Measurements from ENCODE around the gene MTHFS. TPM values are rescaled to one million over a fixed set of nuclear protein-coding genes. Genes with fewer than 3 reads are reported as not detected.

The MTHFS gene
- polyA plus RNA-seq, 1 donor (not counting 4 experiments of a cell fraction or from before 2014, with no cell fraction given): 33.8 TPM

DNA sequence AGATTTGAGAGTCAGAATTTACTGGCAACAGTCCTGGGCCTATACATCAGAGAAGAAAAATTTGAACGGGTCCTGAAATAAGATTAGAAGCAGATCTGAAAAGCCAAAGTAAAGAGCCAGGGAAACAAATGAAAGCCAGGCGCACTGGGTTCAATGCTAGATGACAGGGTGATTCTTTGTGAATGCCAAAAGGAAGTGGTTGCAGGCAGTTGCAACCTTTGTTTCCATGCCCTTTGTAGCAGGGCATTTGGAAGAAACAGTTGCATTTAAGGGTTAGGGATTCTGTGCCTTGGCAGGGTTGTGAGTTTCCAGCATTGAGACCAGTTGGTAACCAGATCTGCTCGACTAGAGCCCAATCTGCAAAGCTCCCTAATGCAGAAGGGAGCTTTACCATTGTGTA, 36.4 kb upstream of the MTHFS start:
- no peaks in the 10 kb centered on the region for H3K9me1 ChIP-seq (ENCODE audit: control insufficient read depth, extremely low read depth, insufficient read depth, low read length)
- no peak overlapping the region for H3K9ac ChIP-seq (ENCODE audit: control insufficient read depth, extremely low read depth, insufficient read depth, low read length)
- H4K20me1 ChIP-seq (ENCODE audit: control insufficient read depth, extremely low read depth, insufficient read depth, low read length): no peaks in the 10 kb centered on the region
- no peak overlapping the region for H3K4me3 ChIP-seq (ENCODE audit: control insufficient read depth in 2 of 3, extremely low read depth in 1 of 3, insufficient read depth in 2 of 3, low read depth in 1 of 3, low read length in 3 of 3)
- TF ChIP-seq, protein P1, sequence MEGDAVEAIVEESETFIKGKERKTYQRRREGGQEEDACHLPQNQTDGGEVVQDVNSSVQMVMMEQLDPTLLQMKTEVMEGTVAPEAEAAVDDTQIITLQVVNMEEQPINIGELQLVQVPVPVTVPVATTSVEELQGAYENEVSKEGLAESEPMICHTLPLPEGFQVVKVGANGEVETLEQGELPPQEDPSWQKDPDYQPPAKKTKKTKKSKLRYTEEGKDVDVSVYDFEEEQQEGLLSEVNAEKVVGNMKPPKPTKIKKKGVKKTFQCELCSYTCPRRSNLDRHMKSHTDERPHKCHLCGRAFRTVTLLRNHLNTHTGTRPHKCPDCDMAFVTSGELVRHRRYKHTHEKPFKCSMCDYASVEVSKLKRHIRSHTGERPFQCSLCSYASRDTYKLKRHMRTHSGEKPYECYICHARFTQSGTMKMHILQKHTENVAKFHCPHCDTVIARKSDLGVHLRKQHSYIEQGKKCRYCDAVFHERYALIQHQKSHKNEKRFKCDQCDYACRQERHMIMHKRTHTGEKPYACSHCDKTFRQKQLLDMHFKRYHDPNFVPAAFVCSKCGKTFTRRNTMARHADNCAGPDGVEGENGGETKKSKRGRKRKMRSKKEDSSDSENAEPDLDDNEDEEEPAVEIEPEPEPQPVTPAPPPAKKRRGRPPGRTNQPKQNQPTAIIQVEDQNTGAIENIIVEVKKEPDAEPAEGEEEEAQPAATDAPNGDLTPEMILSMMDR (optimal IDR thresholded peaks at IDR 0.05 in 1 of 3, IDR thresholded peaks at IDR 0.05 in 1 of 3, conservative IDR thresholded peaks at IDR 0.05 in 1 of 3; ENCODE audit: extremely low read depth in 1 of 3, insufficient read depth in 2 of 3, low read length in 3 of 3): no peak
- no peak for TF ChIP-seq EZH2 (IDR thresholded peaks at IDR 0.05; ENCODE audit: low read length)
- H3K27ac ChIP-seq (ENCODE audit: control insufficient read depth, insufficient read depth, low read length): no peak overlapping the region
- H2AFZ ChIP-seq (ENCODE audit: control insufficient read depth, low read length): no peak overlapping the region
- no peaks in the 10 kb centered on the region for H3K27me3 ChIP-seq (ENCODE audit: control insufficient read depth, extremely low read depth, insufficient read depth, low read length)
- H3K79me2 ChIP-seq (ENCODE audit: control insufficient read depth, insufficient read depth, low read length): no peaks in the 10 kb centered on the region
- H3K4me1 ChIP-seq (ENCODE audit: control insufficient read depth, extremely low read depth, insufficient read depth, low read length): peaks cover 3% of the 10 kb centered on the region
- DNase-seq (ENCODE audit: low read depth, low spot score) (no peak), FAIRE-seq (no peak)
- no peak overlapping the region for H3K4me2 ChIP-seq (ENCODE audit: control insufficient read depth, extremely low read depth, insufficient read depth, low read depth, low read length)
- H3K9me3 ChIP-seq (ENCODE audit: control insufficient read depth, low read depth, low read length): no peaks in the 10 kb centered on the region
- dilution Hi-C loops (cut with MboI; ENCODE audit: extremely low pct_ligation_motif_present, low sequenced_read_pairs): no loop called here
- H3K36me3 ChIP-seq (ENCODE audit: control insufficient read depth in 2 of 2, extremely low read depth in 1 of 2, insufficient read depth in 2 of 2, low read length in 2 of 2): no peaks in the 10 kb centered on the region

GRCh38 chr15:79932447-79932846, 35.6 kb upstream of the MTHFS start:
- Histone ChIP-seq H3K79me2 (ENCODE audit: control insufficient read depth, insufficient read depth, low read length) (no peaks in the 10 kb centered on the region), H3K27me3 (ENCODE audit: control insufficient read depth, extremely low read depth, insufficient read depth, low read length) (no peaks in the 10 kb centered on the region), H3K4me3 (ENCODE audit: control insufficient read depth in 2 of 3, extremely low read depth in 1 of 3, insufficient read depth in 2 of 3, low read depth in 1 of 3, low read length in 3 of 3) (no peak overlapping the region), H3K9ac (ENCODE audit: control insufficient read depth, extremely low read depth, insufficient read depth, low read length) (no peak overlapping the region), H2AFZ (ENCODE audit: control insufficient read depth, low read length) (no peak overlapping the region), H3K9me3 (ENCODE audit: control insufficient read depth, low read depth, low read length) (no peaks in the 10 kb centered on the region), H3K4me2 (ENCODE audit: control insufficient read depth, extremely low read depth, insufficient read depth, low read depth, low read length) (no peak overlapping the region), H3K9me1 (ENCODE audit: control insufficient read depth, extremely low read depth, insufficient read depth, low read length) (no peaks in the 10 kb centered on the region), H4K20me1 (ENCODE audit: control insufficient read depth, extremely low read depth, insufficient read depth, low read length) (no peaks in the 10 kb centered on the region), H3K4me1 (ENCODE audit: control insufficient read depth, extremely low read depth, insufficient read depth, low read length) (peaks cover 3% of the 10 kb centered on the region), H3K27ac (ENCODE audit: control insufficient read depth, insufficient read depth, low read length) (no peak overlapping the region), H3K36me3 (ENCODE audit: control insufficient read depth in 2 of 2, extremely low read depth in 1 of 2, insufficient read depth in 2 of 2, low read length in 2 of 2) (no peaks in the 10 kb centered on the region)
- TF ChIP-seq EZH2 (IDR thresholded peaks at IDR 0.05; ENCODE audit: low read length): no peak
- TF ChIP-seq, protein P1 (optimal IDR thresholded peaks at IDR 0.05 in 1 of 3, IDR thresholded peaks at IDR 0.05 in 1 of 3, conservative IDR thresholded peaks at IDR 0.05 in 1 of 3; ENCODE audit: extremely low read depth in 1 of 3, insufficient read depth in 2 of 3, low read length in 3 of 3): no peak
- dilution Hi-C loops (cut with MboI; ENCODE audit: extremely low pct_ligation_motif_present, low sequenced_read_pairs): no loop called here
- DNase-seq (ENCODE audit: low read depth, low spot score): no peak
- FAIRE-seq: no peak
